AG10803 (cell line): ENCODE results near the gene CEND1.

Experiments used
- DNase-seq: peaks from one replicate; pipeline ENCODE4 v3.0.0; 2010; ENCODE audit warnings: low read depth
- H3K4me3 ChIP-seq: 2 replicates; pipeline ENCODE4 v1.5.1; 2011; ENCODE audit warnings: mild to moderate bottlenecking, low read length, control low read depth
- TF ChIP-seq, protein P1 (sequence below): conservative IDR thresholded peaks from 2 replicates; pipeline ENCODE4 v1.5.1; 2011; ENCODE audit warnings: mild to moderate bottlenecking, low read length, control low read depth, inconsistent platforms

CEND1 gene

DNA sequence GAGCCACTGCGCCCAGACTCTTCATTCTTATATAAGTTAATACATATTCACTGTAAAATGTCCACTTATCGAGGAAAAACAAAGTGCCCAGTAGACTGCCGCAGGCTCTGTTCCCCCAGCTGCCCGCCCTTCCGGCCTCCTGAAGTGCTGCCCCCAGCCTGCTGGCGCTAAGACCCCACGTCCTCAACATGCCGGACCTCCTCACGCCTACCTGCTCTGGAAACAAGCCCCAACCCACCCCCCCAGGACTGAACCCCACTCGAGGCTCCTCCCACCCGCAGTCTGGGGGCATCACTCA lies 13.7 kb downstream of the CEND1 start:
- no peak for DNase-seq
- peak overlapping the region; percentile 82 for H3K4me3 ChIP-seq
- TF ChIP-seq, protein P1, sequence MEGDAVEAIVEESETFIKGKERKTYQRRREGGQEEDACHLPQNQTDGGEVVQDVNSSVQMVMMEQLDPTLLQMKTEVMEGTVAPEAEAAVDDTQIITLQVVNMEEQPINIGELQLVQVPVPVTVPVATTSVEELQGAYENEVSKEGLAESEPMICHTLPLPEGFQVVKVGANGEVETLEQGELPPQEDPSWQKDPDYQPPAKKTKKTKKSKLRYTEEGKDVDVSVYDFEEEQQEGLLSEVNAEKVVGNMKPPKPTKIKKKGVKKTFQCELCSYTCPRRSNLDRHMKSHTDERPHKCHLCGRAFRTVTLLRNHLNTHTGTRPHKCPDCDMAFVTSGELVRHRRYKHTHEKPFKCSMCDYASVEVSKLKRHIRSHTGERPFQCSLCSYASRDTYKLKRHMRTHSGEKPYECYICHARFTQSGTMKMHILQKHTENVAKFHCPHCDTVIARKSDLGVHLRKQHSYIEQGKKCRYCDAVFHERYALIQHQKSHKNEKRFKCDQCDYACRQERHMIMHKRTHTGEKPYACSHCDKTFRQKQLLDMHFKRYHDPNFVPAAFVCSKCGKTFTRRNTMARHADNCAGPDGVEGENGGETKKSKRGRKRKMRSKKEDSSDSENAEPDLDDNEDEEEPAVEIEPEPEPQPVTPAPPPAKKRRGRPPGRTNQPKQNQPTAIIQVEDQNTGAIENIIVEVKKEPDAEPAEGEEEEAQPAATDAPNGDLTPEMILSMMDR: no peak

DNA sequence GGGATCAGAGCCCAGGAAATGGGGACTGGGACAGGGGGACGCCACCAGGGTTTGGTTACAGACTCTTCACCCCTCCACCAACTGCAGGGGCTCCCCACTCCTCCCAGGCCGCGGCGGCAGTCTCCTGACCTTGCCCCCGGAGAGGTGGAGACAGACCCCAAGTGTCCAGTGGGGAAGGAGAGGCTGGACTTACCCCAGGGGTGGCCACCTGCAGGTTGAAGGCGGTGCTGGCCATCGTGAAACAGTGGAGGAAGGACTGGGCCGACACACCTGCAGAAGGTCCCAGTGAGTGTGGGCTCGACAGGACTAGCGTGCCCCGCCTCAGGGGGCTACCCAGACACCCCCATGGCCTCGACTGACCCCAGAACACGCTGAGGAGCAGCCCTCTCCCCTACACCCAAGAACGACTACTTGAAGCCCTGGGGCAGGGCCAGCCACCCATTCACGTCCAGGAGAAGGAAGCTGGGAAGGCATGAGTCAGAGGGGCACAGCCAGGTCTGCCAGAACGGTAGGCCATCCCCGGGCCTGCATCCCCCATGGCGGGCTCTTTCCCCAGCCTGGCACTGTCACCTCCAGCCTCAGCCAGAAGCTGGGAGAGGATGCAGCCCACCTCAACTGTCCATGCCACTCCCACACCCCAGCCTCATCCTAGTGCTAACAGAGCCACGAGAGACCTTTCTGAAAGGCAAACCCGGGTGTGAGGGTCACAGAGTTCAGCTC lies 14.9 kb downstream of the CEND1 start:
- peak; percentile 22 for DNase-seq
- peak overlapping the region; percentile 82 for H3K4me3 ChIP-seq
- TF ChIP-seq, protein P1: no peak

DNA sequence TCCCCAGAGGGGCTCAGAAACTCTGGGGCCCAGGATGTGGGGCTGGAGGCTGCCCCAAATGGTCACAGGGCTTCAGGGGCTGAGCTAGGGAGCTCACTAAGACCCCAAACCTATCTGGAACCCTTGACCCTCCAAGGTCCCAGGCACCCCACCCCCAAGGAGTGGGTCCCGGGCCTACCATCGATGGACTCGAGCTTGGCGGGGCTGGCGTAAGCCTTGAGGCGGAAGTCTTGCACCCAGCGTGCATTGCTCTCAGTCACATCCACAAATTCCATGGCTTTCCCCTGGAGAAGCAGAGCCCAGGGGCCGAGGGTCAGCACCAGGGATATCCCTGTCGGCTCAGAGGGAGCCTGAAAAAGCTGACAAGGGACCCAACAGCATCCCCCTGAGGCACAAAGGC lies 16.1 kb downstream of the CEND1 start:
- DNase-seq: no peak
- TF ChIP-seq, protein P1: no peak
- no peak overlapping the region for H3K4me3 ChIP-seq

DNA sequence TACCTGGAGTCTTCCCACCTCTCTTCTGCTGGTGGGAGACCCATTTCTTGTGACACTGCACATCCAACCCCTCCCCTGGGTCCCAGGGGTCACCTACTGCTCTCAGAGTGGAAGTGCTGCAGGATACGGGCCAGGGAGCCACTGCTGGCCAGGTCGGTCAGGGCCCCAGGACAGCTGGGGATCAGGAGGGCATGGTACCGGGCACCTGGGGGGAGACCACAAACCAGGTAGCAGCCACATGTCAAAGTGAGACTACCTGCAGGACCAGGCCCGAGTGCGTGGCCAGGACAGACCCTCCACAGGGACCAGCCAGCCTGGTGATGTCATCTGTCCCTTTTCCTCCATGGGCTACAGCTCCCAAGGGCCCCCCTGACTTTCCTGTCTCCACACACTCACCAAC lies 16.5 kb downstream of the CEND1 start:
- no peak overlapping the region for H3K4me3 ChIP-seq
- DNase-seq: no peak
- TF ChIP-seq, protein P1: no peak

DNA sequence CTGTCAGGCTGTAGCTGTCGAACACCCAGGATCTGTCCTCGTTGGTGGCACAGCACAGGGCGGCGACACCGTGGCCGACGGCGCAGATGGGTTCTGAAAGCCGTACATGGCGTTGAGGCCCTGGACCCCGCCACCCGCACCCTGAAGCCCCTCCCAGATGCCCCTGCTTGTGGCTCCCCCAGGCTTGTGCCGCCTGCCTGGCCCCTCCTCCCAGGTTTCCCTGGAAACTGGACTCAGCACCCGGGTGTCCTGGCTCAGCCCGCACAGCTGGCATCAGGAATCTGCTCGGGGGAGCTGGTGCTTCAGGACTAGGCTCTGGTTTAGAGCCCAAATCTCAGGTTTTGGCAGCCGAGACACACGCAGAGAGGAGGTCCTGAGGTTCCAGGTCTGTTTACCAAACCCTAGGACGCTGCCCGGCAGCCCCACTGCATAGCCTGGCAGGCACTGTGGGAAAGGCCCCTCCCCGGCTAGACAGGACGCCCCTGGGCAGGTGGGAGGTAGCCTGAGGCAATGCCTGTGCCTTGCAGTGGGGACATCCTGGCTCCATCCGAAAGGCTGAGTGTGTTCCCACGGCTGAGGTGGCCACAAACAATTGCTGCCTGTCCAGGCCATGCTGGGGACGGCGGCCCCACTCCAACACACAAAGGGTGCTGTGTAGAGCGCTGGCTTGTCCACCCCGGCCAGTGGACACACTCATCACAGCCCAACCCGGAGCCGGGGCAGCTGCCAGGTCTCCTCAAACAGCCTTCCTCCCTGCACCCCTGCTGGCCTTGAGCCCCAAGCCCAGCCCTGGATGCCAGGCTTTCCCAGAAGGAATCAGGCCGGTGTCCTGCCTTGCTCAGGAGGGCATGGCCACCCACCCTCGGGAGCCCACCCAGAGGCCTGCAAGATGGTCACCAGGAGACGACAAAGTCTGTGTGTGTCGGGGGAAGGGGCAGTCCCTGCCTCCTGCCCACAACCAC lies 17.2 kb downstream of the CEND1 start:
- no peak overlapping the region for H3K4me3 ChIP-seq
- DNase-seq: no peak
- TF ChIP-seq, protein P1: no peak

DNA sequence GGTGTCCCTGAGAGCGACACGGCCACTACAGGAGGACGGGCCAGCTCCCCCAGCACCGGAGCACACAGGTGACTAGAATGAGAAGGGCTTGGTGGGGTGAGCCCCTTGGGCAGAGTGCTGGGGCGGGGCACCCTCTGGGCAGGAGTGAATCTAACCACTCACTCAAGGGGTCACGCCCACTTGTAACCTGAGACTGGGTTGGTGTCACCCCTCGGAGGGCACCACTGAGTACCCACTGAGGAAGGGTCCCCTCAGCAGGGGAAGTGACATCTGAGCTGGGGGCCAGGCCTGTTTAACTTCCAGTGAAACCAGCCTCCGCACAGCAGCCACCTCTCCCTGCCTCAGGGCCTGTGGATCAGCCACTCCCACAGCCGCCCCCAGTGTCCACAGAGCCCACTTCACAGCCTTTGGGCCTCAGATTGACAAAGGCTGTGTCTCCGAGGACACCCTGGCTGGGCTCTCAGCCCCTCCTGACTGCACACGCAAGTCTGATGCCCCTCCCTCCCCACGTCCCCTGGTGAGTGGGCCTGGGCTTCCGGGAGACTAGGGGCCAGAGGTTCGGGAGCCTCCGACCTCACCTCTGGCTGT lies 18.2 kb downstream of the CEND1 start:
- TF ChIP-seq, protein P1: no peak
- no peak for DNase-seq
- no peak overlapping the region for H3K4me3 ChIP-seq
